Activated T-cell treated with anti-CD3 and anti-CD28 coated beads, Interleukin-2, amount 50 U/mL, for 1 hour (primary cell): ENCODE results near the gene C22orf23.
"Not testable (repeated sequence)": the region's sequence is repeated elsewhere in the genome, so short reads cannot be mapped to it uniquely, and the experiment has no call there.

Source experiments
- DNase-seq: peaks from one replicate; pipeline ENCODE4 v3.0.0-alpha.2; 2020

The C22orf23 gene

DNA sequence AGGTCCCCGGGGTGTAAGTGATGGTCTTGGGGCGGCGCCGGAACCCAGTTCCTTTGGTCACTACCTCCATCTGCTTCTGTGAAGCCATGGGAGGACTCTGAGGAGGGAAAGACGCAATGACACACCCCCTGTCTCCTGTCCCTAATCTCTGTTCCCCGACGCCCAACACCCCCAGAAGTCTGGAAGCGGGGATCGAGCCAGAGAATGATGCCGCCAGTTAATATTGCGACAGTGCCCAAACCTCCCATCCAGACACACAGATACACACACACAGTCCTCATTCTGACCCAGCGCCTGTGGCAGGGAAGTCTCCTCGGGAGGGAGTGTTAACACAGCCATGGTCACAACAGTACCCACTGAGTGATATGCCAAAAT is 352 bp downstream of the C22orf23 start:
- no peak for DNase-seq

DNA sequence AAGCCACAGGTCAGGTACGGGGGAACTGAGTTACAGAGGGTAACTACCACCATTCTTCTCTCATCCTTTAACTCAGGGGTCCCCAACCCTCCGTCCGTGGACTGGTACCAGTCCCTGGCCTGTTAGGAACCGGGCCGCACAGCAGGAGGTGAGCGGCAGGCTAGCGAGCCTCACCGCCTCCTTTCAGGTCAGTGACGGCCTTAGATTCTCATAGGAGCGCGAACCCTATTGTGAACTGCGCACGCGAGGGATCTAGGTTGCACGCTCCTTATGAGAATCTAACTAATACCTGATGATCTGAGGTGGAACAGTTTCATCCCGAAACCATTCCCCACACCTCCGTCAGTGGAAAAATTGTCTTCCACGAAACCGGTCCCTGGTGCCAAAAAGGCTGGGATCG is 772 bp downstream of the C22orf23 start:
- DNase-seq: not testable (repeated sequence)

GRCh38 chr22:37951305-37951704 is 2.1 kb downstream of the C22orf23 start:
- DNase-seq: no peak

DNA sequence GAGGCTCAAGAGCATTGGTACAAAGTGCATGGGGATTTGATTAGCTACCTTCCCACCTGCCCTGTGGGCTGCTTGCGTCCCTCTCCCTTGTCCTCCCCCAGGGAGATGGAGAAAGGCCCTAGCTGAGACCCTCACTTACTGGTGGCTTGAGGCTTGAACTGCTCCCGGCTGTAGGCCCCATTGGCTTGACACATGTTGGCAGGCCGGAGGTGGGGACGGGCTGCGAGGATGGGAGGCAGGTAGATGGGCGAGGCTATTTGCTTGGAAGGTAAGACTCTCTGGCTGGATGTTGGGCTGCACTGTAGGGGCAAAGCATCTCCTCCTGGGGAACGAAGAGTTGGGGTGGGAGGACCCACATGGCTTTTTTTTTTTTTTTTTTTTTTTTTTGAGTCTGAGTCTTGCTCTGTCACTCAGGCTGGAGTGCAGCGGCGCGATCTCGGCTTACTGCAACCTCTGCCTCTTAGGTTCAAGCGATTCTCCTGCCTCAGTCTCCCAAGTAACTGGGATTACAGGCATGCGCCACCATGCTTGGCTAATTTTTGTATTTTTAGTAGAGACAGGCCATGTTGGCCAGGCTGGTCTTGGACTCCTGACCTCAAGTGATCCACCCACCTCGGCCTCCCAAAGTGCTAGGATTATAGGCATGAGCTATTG is 6.1 kb downstream of the C22orf23 start:
- not testable (repeated sequence) for DNase-seq

GRCh38 chr22:37944423-37944822 is 9.0 kb downstream of the C22orf23 start:
- not testable (repeated sequence) for DNase-seq

DNA sequence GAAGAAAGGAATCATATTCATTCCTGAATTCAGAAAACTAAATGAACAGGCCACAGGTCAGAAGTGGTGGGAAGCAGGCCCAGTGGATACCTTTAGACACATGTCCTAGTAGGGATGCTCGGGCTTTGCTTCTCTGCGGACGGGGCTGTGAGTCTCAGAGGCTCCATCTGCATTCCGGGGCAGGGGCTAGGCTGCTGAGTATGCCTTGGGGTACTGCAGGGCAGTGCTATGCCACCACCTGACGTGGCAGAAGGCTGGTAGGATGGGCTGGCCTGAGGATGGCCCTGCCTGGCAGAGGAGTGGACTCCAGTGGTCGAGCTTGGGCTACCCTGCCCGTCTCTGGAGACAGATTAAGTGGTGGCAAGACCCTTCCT is 9.6 kb downstream of the C22orf23 start:
- DNase-seq: no peak

GRCh38 chr22:37943136-37943824 is 10.1 kb downstream of the C22orf23 start:
- no peak for DNase-seq

- DNase-seq: no peak
Observed at GRCh38 chr22:37942133-37942532, 11.3 kb downstream of the C22orf23 start.

GRCh38 chr22:37940698-37941376 is 12.6 kb downstream of the C22orf23 start:
- no peak for DNase-seq

DNA sequence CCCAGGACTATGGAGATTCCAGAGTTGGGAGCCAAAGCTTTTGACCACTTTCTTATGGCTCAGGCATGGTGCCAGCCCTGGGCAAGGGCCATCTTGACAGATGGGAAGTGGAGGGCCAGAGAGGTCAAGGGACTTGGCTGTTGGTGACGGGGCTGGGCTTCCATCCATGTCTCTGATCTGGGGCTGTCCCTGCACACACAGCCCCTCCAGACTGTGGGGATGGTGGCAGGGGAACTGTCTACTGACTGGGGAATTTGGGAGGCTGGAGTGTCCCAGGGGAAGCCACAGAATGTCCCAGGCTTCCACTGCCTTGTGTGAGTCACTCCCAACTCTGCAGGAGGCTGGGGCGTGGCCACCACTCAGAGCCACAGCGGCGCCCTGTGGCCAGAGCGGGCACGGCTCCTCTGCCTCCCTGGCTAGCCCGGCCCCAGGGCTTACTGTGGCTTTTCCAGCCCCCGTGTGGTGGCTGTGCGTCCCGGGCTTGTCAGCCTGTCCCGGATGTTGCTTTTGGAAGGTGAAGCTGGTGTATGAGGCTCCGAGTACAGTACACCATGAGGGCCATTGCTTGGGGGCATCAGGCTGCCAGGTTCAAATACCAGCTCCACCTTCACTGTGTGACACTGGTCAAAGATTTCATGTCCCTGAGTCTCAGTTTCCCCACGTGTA is 19.6 kb downstream of the C22orf23 start:
- peak; percentile 87 for DNase-seq

- DNase-seq: no peak
Observed at GRCh38 chr22:37932821-37933578, 20.4 kb downstream of the C22orf23 start.

GRCh38 chr22:37932401-37932800 is 21.0 kb downstream of the C22orf23 start:
- DNase-seq: no peak

DNA sequence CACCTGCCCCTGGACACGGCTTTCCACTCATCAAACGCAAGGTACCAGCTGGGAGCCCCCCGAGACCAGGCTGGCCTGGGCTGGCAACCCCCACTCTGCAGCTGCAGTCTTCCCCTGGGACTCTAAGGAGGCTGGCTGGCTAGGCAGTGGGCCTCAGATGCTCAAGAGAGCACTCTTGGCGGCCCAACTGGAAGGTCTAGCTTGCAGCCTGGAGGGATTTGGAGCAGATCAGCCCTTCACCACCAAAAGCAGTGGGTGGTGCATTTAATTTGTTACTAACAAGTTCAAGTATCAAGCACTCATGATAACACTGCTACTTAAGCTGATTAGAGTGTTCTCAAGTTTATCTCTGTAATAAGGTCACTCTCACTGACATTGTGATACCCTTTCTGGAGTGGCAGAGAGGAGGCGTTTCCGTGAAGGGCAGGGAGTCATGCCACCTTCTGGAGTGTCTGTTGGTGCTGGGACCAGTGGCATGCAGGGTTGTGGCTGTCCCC is 21.5 kb downstream of the C22orf23 start:
- no peak for DNase-seq

DNA sequence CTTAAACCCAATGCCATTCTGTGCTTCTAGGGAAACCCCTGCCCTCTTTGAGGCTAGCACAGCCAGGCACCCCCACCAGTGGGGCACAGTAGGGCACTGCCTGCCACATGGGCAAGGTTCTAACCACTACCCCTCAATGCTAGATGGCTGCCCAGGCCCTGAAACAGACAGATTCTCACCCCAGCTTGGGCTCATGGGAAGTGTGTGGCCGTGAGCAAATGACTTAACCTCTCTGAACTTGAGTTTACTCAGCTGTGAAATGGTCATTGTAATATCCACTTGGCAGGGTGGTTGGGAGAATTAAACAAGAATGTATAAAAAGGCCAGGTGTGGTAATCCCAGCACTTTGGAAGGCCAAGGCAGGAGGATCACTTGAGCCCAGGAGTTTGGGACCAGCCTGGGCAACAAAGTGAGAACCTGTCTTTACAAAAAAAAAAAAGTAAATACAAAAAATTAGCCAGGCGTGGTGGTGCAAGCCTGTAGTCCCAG is 22.4 kb downstream of the C22orf23 start:
- DNase-seq: no peak

DNA sequence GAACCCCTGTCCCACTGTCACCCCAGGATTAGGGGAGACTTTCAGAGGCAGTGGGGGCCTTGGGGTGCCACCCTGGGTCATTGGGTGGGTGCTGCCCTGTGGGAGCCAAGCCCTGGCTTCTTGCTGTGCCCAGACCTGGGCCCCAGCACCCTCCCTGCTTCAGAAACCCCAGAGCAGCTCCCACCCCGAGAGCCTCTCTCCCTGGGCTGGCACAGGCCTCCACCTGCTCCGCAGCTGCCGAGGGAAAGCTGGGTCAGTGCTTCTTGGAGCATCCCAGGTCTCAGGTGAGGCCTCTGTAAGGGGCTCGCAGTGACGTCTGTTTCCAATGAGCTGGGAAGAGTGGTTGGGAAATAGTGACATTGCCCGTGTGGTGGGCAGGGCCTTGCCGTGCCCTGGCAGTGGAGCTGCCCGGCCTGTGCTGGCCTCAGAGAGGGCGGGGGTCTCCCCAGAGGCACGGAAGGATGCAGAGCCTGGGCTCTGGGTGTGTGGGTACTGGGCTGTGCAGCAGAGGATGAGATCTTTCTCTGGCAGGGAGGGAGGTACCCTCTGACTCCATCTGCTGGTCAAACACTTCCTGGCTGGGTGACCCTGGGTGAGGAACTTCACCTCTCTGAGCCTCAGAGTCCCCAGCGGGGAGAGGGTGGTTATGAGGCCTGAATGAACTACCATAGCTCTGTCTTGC is 23.0 kb downstream of the C22orf23 start:
- DNase-seq: no peak

- no peak for DNase-seq
Observed at GRCh38 chr22:37929390-37929789, 24.0 kb downstream of the C22orf23 start.

- no peak for DNase-seq
Observed at GRCh38 chr22:37927637-37927936, 25.8 kb downstream of the C22orf23 start.

DNA sequence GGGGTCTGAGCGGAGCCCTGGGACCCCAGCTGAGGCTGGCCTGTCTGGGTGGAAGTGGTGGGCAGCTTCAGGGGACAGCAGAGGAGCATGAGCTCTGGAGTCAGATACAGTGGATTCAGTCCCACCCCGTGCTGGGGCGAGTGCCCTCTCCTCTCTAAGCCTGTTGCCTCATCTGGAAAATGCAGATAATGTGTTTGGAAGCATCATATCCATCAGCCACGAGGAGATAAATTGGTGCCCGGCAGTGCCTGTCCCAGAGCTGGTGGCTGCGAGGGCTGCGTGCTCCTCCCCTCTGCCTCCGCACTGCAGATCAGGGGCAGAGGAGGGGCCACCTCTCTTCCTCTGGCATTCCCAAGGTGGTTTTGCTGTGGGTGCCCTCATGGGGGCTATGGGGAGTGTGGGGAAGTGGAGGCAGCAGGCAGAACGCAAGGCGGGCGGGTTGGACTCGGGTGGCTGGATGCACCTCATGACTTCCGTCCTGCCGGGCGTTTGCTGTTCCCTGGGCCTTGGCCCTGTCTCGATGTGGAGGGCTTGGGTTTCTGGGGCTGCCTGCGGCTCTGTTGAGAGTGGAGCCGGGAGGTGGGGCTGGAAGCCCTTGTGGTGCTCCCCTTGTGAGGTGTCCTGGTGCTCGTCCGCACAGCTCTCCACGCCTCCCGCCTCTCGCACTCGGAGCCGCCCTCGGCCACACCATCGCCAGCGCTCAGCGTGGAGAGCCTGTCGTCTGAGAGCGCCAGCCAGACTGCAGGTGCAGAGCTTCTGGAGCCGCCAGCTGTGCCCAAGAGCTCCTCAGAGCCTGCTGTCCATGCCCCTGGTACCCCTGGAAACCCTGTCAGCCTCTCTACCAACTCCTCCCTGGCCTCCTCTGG is 26.4 kb downstream of the C22orf23 start:
- no peak for DNase-seq

GRCh38 chr22:37926358-37926757 is 27.0 kb downstream of the C22orf23 start:
- no peak for DNase-seq

GRCh38 chr22:37925767-37926166 is 27.6 kb downstream of the C22orf23 start:
- DNase-seq: no peak

DNA sequence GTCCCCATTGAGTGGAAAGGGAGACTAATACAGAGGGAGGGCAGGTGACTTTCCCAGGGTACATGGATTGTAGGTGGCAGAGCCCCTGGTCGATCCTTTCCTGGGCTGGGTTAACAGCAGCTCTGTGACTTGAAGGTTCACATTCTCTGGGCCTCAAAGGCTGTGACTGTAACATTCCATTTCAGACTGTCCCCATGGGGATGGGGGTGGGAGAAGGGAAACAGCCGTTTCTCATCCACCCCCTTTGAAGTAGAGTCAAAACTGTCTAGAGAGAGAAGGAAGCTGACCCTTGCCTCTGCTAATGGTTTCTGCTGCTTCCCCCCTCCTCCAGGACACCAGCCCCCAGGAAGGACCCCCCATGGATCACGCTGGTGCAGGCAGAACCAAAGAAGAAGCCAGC is 28.1 kb downstream of the C22orf23 start:
- no peak for DNase-seq
